MM.1S (cell line): Measurements from ENCODE around the gene SDCBP2.

Experiments
- CTCF ChIP-seq: fragments of 300-600 bp; sonication (generic); IDR thresholded peaks from 2 replicates; pipeline ENCODE4 v1.5.1; 2016; ENCODE audit warnings: antibody characterized with exemption, low read length, mixed read lengths
- EZH2phosphoT487 ChIP-seq: fragments of 300-600 bp; sonication (generic); IDR thresholded peaks from 2 replicates; pipeline ENCODE4 v1.6.1; 2018; ENCODE audit warnings: antibody characterized with exemption, low read length

- TF ChIP-seq CTCF (no peak), EZH2phosphoT487 (no peak)
Measured at GRCh38 chr20:1301031-1301529, 27.9 kb downstream of the SDCBP2 start.
